Measurements from ENCODE around the gene PPP1R15B.

PPP1R15B gene

DNA sequence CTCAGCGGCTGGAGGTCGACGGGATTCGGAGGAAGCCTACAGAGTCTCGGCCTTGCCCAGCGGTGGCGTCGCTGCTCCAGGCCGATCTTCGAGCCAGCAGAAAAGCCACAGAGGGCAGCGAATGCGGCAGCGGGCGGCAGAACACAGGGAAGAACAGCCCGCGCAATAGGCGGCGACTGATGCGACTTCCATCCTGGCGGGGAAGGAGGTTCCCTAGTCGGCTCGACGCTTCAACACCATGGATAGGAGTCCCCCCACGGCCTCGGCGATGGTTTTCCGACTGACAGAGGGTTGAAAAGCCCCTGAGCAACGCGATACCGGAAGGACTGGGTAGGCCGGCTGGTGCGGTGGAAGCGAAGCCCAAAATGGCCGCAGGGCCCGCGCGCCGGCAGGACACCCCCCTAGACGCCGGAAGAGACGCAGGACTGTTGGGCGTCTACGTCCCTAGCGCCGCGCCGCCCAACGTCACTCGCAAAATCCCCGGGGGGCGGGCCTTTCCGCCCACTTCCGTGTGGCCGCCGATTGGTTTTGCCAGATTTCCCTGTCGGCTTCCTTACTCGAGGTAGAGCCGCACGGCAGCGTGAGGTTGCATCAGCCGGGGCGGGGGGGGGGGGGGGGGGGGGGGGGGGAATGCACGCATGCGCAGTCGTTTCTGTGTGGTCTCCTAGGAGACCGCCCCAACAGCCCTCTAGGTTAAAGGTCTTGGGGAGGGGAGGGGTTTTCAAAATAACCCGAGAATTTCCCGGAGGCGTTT, at the start of gene PPP1R15B:
TSS of gene PPP1R15B (minus strand) at position 367 of the 754 bp plus-strand sequence. CDS start 406 bp downstream, outside the sequence.
- peak; percentile 99 for DNase-seq

DNA sequence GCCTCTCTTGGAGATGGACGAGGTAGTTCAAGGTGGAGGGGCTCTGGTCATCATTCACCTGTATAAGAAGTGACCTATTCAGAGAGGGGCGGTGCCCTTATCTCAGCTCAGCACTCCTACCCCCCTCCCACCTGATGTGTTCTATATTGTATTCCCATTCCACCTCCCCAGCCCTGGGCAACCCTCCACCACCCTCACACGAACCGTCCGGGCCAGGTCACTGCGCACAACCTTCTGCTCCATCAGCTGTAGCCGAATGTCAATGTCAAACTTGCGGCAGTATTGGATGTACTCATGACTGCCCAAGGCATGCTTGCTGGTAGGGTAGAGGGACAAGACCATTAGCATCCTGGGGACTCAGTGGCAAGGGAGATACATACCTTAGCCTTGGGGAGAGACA, 48.7 kb upstream of the PPP1R15B start:
- no peak for DNase-seq

DNA sequence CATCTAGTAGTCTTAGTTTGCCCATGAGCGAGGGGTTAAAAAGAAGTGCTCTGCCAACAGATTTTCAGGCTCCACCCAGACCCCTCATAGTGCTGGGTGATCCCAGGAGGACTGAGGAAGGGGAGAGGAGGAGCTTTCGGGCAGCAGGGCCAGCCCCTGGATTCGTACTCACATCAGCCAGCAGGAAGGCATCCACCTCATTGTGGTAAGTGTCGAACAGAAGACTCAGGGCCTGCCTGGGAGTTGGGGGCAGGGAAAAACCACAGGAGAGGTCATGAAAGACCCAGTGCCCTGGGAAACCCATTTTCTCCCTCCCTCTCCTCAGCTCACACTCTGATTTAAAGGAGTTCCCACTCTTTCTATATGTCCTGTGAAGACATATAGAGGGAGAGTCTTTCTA, 48.1 kb upstream of the PPP1R15B start:
- DNase-seq: peak; percentile 33

DNA sequence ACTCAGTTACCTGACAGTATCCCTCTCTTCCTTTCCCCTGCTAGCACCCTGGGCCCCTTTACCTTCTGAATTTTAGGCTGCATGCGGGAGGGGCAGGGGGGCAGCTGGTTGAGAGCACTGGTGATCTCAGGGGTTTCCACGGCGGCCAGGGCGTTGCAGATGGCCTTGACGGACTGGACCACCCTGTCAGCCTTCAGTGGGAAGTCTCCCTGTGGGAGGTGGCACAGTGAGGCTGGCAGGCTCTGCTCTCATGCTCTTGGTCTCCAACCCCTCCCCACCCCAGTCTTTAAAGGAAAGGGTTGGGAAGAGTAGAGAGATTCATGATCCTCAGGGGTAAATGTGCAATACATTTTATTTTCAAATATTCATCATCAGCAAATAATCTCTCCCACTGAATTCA, 46.0 kb upstream of the PPP1R15B start:
- DNase-seq: no peak

DNA sequence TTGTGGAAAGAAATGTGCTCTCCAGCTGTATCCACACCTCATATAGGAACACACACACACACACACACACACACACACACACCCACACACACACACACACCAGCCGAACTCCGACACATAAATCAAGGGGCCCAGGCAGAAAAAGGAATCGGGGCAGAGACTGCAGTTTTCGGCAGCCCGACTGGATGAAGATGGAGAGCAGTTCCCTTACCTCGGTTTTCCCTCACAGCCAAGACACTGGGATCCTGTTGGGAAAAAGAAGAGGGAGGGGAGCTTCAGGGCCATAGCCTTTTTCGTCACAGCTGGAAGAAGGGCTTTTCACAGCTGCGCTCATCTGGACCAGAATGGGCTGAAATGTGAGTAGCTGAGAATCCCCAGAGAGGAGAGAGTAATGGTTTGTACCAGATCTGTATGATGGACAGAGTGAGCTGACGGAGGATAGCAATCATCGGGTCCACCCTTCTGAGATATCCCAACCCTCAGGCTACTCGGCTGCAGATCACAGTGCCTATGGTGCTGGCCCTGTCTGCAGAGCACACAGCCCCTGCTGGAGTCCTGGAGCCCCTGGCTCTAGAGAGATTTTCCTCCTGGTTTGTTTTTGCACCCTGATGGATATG, 45.3 kb upstream of the PPP1R15B start:
- DNase-seq: no peak

DNA sequence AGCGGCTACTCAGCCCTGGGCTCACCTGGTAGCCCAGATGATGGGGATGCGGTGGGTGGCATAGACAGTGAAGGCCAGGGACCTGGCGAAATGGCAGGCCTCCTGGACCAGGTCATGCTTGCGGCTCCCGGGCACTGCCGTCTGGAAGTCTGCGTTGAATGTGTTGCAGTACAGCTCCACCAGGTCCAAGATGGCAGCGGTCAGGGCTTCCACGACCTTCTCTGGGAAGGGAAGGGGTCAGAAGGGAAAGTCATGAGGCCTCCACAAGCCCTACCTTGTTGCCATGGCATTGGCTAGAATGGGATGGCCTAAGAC, 44.2 kb upstream of the PPP1R15B start:
- no peak for DNase-seq

DNA sequence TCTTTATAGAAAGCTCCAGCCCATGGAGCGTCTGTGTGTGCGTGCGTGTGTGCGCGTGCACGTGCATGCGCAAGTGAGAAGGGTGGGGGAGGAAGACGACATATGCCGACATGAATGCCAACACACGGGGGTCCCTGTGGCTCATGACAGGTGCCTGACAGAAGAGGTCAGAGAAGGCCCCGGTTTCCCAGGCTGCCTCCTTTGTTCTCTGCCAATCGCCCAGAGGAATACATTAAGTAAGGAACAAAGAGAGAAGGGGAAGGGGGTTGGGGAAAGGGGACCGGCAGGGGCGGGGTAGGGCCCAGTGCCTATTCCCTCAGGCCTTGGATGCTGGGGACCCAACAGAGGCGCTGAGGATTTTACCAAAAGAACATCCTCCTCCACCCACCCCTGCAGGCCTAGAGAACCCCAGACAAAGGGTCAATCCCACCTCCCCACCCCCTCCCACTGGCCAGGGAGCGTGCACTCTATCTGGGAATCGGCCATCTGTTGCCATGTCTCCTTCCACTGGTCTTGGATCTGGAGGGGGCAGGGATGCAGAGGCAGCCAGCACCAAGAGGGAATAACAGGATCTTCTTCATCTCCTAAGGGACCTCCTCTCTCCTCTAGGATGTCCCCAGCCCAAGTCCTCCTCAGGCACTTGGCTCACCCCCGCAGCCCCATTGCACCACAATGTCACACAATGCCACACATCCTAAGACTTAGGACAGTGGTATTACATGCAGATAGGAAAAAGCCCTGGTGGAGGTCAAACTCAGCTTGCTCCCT, 43.6 kb upstream of the PPP1R15B start:
- no peak for DNase-seq

DNA sequence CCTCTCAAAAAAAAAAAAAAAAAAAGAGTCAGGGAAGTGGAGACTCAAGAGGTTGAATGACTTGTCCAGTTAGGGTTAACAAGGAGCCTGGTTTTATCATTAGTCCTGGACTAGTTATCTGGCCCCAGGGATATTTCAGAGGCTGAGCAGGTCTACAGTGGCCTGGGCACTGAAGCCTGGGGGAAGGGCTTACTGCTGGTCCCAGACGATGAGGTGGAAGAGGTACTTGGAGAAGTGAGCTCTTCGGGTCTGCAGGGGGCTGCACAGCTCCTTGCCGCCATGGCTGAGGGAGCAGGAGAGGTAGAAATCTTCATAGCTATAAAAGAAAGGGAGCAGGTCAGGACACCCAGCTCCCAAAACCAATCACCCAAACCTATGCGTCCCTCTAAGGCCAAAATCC, 42.9 kb upstream of the PPP1R15B start:
- no peak for DNase-seq

DNA sequence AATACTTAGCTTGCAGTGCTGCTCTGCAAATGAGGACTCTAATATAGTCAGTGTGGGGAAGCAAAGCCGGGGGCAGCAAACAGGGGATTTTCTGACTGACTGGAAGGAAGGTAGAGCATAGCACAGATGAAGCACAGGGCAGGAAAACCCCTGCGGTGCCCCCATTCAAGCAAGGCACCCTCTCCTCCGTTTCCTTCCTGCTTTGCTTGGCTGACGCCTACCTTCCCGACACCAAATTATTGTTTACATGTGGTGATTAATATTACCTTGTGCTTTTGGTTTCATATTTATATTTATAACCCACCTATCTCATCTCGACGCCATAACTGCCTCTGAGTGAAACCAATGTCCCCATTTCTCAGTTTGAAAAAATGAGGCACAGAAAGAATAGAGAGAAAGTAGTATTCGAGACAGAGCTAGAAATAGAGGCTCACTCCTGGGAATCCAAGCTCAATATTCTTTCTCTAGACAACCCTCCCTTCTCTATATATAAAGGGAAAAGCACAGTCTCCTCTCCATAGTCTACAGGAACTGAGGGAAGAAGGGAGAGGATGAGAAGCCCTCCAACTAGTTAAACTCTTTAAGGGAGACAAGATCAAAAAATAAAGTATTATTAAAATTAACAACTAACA, 41.6 kb upstream of the PPP1R15B start:
- no peak for DNase-seq

DNA sequence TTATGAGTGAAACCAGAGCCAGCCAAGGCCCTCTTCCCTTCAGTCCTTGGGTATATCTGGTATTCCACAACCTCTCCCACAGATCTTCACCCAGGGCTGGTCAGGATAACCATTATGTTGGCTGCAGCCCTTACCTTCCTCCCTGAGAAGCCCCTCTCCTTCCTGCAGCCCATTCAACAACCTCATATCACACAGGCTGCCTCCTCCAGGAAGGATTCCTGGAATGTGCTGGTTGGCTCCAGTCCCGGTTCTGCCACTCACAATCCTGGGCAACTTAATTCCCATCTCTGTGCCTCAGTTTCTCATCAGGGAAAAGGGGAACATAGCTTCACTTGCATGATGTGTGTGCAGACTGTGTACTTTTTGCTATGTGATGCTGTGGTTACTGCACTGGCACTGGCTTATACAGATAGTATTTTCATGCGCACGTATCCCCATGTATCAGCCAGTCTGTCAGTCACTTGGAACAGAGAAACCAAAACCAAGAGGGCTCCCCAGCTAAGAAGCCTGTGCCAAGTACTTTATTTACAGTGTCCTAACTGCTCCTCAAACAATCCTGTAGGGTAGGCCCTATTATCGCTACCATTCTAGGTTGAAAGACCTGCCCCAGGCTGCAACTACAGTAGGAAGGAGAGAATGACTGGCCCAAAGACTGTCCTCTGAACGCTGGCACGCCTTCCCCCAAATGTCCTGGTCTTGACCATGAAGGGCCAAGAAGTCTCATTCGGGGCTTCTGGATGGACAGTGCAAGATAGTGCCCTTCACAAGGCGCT, 39.9 kb upstream of the PPP1R15B start:
- peak; percentile 48 for DNase-seq

DNA sequence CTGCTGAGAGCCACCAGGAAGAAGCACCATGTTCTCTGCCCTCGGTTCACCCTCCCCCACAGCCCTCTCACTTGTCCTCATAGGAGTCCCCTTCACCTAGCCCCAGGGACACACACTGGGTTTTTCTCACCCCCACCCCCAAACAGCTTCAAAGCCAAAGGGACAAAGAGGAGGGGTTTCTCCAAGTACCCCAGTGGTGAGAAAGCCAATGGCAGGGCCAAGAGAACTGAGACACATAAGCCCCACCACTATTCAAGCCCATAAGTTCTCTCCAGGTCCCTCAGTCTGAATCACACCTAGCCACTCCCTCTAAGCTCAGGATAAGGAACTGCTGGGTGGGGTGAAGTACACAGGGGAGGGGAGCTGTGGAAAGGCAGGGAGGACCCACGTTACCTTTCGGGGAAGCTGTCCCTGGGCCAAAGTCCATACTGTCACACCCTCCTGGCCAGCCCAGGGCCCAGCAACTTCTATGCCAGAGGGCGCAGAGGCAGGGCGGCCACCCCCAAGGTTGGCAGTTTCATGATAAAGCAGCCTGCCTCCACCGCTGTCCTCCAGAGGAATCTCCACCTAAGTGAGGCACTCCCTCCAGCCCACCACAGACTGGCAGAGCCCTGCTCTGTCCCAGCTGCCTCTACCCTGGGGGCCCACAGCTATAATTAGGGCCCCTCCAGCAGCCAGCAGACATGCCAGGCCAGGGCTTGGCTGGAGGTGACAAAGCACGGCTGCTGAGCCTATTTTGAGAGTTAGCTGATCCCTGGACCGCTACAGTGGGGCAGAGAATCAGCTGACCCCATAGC, 39.0 kb upstream of the PPP1R15B start:
- no peak for DNase-seq

DNA sequence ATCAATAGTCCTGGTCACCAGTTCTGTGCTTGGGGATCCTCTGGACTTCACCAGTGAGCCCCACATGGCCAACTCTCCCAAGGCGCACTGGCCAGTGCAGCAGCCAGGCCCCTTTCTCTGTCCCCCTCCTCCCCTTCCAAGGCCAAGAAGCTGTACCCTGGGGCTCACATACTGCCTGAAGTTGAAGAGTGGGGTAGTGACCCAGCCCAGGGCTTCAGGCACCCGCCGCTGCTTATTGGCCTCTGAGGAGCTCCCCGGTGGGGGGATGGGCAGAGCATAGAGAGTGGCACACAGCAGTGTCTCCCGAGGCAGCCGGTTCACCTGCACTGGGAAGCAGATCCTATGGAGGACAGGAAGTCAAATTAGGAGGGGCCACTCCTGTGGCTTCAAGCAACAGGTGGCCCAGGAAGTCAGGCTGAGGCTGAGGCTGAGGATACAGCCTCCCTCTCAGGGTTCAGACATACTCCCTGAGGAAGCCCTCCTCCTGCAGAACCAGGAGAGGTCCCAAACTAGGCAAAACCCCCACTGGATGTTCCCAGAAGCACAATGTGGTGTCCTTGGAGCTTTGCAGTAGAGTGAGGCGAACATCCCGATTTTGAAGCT, 38.2 kb upstream of the PPP1R15B start:
- no peak for DNase-seq

DNA sequence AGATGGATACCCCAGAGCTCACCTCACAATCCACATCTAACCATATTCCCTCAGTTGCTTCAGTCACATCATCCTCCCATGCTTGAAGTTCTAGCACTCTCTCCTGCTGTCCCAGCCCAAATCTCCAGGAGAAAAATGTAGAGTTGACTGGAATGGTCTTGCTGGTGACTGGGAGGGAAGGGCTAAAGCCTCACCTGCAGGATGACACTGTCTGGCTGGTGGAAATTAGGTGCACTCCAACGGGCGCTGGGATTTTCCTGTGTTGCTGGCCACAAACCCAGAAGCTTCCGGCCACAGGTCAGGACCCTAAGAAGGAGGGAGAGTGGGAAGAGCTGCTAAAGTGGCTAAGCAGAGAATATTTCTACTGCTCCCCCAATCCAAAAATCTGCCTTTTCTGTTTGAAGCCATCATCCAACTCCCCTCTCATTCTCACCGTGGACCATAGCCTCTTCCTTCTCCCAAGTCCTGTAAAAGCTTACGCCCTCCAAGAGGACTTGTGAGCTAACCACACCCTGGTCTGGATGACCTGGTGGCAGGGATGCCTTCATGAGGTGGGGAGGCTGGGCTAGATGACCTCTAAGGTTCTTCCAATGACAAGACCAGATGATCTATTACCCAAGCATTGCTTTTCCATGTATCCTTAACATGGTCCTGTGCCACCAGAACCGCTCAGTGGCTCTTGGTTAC, 37.5 kb upstream of the PPP1R15B start:
- no peak for DNase-seq

DNA sequence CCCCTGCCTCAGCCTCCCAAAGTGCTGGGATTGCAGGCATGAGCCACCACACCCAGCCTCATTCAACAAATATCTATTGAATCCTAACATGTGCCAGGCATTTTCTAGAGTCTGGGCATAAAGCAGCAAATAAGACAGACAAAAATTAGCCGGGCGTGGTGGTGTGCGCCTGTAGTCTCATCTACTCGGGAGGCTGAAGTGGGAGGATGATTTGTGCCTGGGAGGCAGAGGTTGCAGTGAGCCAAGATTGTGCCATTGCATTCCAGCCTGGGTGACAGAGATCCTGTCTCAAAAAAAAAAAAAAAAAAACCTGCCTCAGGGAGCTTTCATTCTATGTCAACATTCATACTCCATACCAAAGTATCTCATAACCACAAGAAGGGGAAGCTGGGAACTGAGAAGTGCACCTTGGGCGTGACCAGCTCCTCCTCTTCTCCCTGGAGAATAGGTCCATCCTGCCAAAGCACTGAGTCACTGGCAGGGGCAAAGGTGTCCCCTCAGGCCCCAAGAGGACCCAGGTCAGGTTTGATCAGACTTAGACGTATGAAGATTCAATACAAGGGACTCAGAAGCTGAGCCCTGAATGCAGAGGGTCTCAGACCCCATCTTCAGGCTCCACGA, 36.8 kb upstream of the PPP1R15B start:
- no peak for DNase-seq

DNA sequence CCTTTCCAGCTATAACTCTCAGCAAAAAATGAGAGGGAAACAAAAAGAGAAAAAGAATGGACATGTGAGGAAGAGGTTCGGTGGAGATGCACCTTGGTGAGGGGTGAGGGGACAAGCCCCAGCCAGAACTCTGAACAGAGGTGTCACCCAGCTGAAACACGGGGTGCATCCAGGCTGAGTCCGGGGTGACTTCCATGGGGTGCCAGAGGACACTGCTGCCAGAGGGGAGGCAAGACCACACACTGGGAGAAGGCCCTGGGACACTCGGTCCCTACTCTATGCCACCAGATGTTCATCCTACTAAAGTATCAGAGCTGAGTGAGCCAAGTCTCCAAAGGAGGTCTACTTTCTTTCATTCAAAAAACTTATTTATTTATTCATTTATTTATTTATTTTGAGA, 36.1 kb upstream of the PPP1R15B start:
- DNase-seq: no peak

DNA sequence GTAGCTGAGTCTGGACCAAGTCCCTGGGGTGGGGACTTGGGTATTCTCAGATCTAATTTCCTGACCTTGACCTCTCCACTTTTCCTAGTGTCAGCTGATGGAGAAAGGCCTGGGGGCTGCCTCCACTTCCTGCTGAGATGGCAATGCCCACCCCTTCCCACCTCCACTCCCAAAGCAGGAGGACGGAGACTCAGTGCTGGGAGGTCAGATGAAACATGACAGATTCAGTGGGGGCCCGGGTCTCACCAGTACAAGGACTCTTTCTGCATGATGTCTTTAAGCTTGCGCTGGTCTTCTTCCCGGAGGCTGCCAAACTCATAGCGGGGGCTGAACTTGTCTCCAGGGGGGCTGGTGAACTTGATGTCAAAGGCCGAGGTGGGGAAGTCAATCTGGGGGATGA, 35.6 kb upstream of the PPP1R15B start:
- DNase-seq: no peak

DNA sequence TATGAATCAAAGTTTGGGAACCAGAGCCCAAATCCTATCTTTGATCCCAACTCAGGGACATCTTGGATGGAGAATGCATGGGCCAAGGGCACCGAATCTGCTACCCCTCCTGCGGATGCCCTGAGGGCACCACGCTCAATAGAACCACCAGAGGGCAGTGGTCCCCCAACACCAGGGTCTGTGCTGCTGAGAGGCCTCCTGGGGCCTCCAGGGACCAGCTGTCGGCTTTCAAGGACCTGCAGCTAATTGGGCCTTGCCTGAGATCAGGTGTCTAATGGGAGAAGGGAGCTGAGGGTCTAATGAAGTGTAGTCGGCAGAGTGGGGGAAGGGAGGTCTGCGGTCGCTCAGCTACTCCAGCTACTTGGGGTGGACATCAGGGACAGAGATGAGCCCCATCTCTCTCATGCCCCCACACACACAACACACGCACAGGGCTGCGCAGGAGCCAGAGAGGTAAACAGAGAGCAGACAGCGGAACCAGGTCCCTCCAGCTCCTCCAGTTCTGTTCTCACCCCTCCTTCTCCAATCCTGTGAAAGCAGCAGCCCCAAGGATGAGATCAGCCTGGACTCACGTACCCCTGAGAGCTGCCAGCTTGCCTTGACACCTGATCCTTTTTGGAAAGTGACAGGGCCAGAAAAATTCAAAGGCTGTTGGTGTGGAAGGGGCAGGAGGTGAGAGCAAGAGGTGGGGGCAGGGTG, 34.9 kb upstream of the PPP1R15B start:
- DNase-seq: peak; percentile 91

DNA sequence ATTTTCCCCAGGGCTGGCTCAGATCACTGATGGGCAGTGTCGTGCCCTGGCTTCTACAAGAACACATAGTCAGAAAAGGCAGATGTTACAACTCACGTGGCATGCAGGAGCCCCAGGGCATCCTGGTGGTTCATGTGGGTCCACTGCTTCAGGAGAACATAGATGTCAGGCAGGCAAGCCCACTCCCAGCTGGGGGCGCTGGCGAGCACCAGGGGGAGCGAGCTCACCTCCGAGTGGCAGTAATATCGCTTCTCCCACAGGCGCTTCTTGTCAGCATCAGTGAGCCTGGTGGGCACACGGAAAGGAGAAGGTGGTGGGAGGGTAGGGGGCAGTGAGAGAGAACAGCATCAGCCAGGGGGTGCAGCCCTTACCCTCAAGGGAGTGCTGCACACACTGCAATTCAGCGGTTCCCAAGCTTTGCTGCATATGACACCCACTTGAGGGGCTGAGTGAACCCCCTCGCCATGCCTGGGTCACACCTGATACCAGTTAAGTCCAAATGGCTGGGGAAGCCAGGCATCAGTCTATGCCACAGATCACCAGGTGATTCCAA, 34.3 kb upstream of the PPP1R15B start:
- peak; percentile 73 for DNase-seq

DNA sequence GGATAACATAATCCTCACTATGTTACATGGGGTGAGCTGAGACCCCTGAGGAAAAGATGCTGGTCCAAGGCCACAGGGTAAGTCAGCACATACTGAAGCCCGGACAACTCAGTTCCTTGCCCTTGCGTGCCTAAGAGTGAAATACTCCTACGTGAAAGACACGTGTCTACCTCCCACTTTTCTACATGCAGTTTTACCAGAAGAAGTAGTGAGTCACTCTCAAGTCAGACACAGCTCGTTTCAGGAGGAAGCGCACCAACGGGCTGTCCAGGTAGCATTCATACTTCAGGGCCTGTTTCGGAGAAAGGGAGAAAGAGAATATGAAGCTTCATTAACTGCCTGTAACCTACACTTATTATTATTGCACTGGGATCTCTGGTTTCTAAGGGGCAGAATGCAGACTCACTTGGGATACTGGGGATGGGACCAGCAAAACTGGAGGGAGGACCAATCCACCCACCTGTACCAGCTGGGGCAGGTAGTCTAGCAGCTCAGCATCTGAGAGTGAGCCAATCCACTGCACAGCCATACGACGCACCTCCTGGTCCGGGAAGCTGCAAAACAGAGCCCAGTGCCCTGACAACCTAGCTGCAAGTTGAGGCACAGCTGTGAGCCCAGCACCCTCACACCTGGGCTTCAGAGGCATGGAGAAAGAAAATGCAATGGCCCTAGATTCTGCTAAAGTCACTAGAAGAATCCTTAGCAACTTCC, 32.4 kb upstream of the PPP1R15B start:
- no peak for DNase-seq
